Heart right ventricle (tissue), 16 donors: ENCODE results near the gene WDR45. TPM values are rescaled to one million over a fixed set of nuclear protein-coding genes. Genes with fewer than 3 reads are reported as not detected.

Experiments used
- ATAC-seq, 8 donors: fragments of 200-7000 bp; cut with Tn5 transposase; one replicate each; pipeline ENCODE4 v1.9.1; 2020; ENCODE audit warnings: mild to moderate bottlenecking in 8 of 8, moderate library complexity in 8 of 8, moderate number of reproducible peaks in 1 of 8
- DNase-seq, 2 donors: peaks; one replicate each; pipeline ENCODE4 v3.0.0-alpha.2; 2020
- H3K27ac ChIP-seq, 10 donors: fragments of 200-600 bp; sonication (generic) in 2 of 10; one replicate each; pipeline versions ENCODE4 v1.5.0 to v1.8.0; 2020 to 2022; ENCODE audit warnings: mild to moderate bottlenecking in 3 of 10
- H3K27me3 ChIP-seq, 7 donors: fragments of 200-600 bp; one replicate each; pipeline ENCODE4 v1.8.0; 2021 to 2022; ENCODE audit warnings: mild to moderate bottlenecking in 2 of 7
- H3K36me3 ChIP-seq, 9 donors: fragments of 200-600 bp; sonication (generic) in 1 of 9; one replicate each; pipeline versions ENCODE4 v1.5.0 to v1.8.0; 2020 to 2022; ENCODE audit warnings: mild to moderate bottlenecking in 2 of 9
- H3K4me1 ChIP-seq, 9 donors: fragments of 200-600 bp; sonication (generic) in 1 of 9; one replicate each; pipeline versions ENCODE4 v1.5.0 to v1.8.0; 2020 to 2022; ENCODE audit warnings: mild to moderate bottlenecking in 4 of 9
- H3K4me3 ChIP-seq, 10 donors: fragments of 200-600 bp; sonication (generic) in 2 of 10; one replicate each; pipeline versions ENCODE4 v1.5.0 to v1.8.0; 2020 to 2022; ENCODE audit warnings: mild to moderate bottlenecking in 7 of 10, moderate library complexity in 2 of 10
- H3K9me3 ChIP-seq, 11 donors: fragments of 200-600 bp in 10 of 11; sonication (generic) in 2 of 11; one replicate each; pipeline versions ENCODE4 v1.5.0 to v1.8.0; 2013 to 2022; ENCODE audit warnings: mild to moderate bottlenecking in 2 of 11, control low read depth in 1 of 11, moderate library complexity in 1 of 11
- WGBS, 2 donors: extraction: QIAGEN DNeasy Blood & Tissue Kit; methylation state at CpG; one replicate each; pipeline ENCODE4 v1.1.7; 2013; ENCODE audit warnings: inconsistent platforms in 1 of 2; 5-methylcytosine and 5-hydroxymethylcytosine counted together
- intact Hi-C, 10 donors: fragments of 100-400 bp; cut with DNase I; formaldehyde crosslinking; loops; one replicate each; pipeline versions ENCODE4 v1.11.1 to v1.14.2; 2022
- polyA plus RNA-seq, 2 donors: library from polyadenylated mRNA; stranded (reverse); fragments of 200-250 nt; gene quantifications; one replicate each; pipeline ENCODE4 v1.2.3, GENCODE V29; 2013
- total RNA-seq, 10 donors: library from RNA; stranded (reverse); fragmentation: NEBNext Ultra II Directional in 3 of 10; extraction: Animal tissue kit (Norgen Biotek cat#: 25700) in 3 of 10; gene quantifications; one replicate each; pipeline versions ENCODE4 v1.2.1 to v1.2.4, GENCODE V29; 2021 to 2023
- TF ChIP-seq, protein P1 (sequence below), 9 donors: fragments of 200-600 bp; sonication (generic) in 2 of 9; IDR thresholded peaks; one replicate each; pipeline versions ENCODE4 v1.5.0 to v1.8.0; 2021 to 2022; ENCODE audit warnings: antibody characterized with exemption in 9 of 9, mild to moderate bottlenecking in 5 of 9, moderate library complexity in 1 of 9
- donor health status: Arrhythmogenic right ventricular cardiomyopathy.
- donor health status: ischemic (EF 13 %, LVEDD 7.1; RV severe dilation, severe dysfunction).
- donor health status: healthy with polysubstance abuse.
- donor health status: DM: no; HTN: yes; CAD: no.
- donor health status: DM: no; HTN: no; CAD: no.
- donor health status: ischemic (EF 25% LVEDD 6.9; RV normal size, moderate dysfunction).
- donor health status: ischemic (EF 25% LVEDD 5.7; RV mildly dilated, moderate dysfunction).
- donor health status: healthy.
- donor health status: DM: yes; HTN: yes; CAD: no.
- donor health status: Ischemic cardiomyopathy.
- donor health status: ischemic (EF 35%, LVEDD 5.7; RV mildly dilated, moderate dysfunction).
- donor health status: nonischemic (EF 11% LVEDD 7.7; RV severe dilation, severe dysfunction).
- donor health status: DM: yes; HTN: yes; CAD: no.
- donor health status: PGD.
- donor health status: ischemic (EF 29% LVEDD 5.4; RV normal size, mild dysfunction).
- donor health status: nonischemic (EF 23%, LVEDD 6.1; RV moderate dilation, normal function).

The WDR45 gene
- total and polyA plus RNA-seq, 12 donors = 45.7 to 107 (median 62.2) TPM

DNA sequence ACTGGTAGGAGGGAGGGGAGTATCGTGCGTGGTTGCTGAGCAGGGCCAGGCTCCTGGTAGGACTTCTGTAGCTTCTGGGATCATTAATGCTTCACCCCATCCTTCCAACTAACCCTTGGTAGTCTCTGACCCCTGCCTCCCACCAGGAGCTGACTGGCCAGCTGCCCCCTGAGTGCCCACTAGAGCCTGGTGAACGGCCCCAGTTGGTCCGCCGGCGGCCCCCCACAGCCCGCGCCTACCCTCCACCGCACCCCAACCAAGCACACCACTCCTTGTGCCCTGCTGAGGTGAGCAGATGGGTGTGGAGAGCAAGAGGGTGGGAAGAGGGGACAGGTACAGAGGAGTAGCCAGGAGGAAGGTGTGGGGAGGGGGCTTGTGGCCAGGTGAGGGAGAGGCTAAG, 16.0 kb downstream of the WDR45 start:
- 98% methylated on average over 9 of the region's 9 CpGs for WGBS, 2 donors
- no peak overlapping the region for H3K27ac ChIP-seq
- H3K36me3 ChIP-seq = peaks cover 0 to 4% (median 0%) of the 10 kb centered on the region in 9 donors
- intact Hi-C loops = no loop called here
- no peaks in the 10 kb centered on the region for H3K4me1 ChIP-seq
- no peak for DNase-seq
- H3K27me3 ChIP-seq = no peaks in the 10 kb centered on the region
- TF ChIP-seq, protein P1, sequence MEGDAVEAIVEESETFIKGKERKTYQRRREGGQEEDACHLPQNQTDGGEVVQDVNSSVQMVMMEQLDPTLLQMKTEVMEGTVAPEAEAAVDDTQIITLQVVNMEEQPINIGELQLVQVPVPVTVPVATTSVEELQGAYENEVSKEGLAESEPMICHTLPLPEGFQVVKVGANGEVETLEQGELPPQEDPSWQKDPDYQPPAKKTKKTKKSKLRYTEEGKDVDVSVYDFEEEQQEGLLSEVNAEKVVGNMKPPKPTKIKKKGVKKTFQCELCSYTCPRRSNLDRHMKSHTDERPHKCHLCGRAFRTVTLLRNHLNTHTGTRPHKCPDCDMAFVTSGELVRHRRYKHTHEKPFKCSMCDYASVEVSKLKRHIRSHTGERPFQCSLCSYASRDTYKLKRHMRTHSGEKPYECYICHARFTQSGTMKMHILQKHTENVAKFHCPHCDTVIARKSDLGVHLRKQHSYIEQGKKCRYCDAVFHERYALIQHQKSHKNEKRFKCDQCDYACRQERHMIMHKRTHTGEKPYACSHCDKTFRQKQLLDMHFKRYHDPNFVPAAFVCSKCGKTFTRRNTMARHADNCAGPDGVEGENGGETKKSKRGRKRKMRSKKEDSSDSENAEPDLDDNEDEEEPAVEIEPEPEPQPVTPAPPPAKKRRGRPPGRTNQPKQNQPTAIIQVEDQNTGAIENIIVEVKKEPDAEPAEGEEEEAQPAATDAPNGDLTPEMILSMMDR (IDR thresholded peaks at IDR 0.05) = no peak
- no peaks in the 10 kb centered on the region for H3K9me3 ChIP-seq
- ATAC-seq = no peak
- no peak overlapping the region for H3K4me3 ChIP-seq

- ATAC-seq (no peak), DNase-seq (no peak)
These were observed 17.8 kb downstream of the WDR45 start for GRCh38 chrX:49061916-49062315.

GRCh38 chrX:49061490-49061889, 18.2 kb downstream of the WDR45 start:
- Histone ChIP-seq H3K4me1 (no peaks in the 10 kb centered on the region), H3K27ac (no peak overlapping the region), H3K27me3 (no peaks in the 10 kb centered on the region), H3K4me3 (no peak overlapping the region), H3K9me3 (no peaks in the 10 kb centered on the region), H3K36me3 (peaks cover 0 to 4% (median 0%) of the 10 kb centered on the region in 9 donors)
- intact Hi-C loops = no loop called here
- no peak for ATAC-seq
- 69 to 72% methylated on average over 7 of the region's 7 CpGs for WGBS, 2 donors
- no peak for DNase-seq
- TF ChIP-seq, protein P1 (IDR thresholded peaks at IDR 0.05) = no peak

More at GRCh38 chrX:49061916-49062315, 17.8 kb downstream of the WDR45 start:
- WGBS, 2 donors = 80 to 84% methylated on average over 10 of the region's 10 CpGs
- Histone ChIP-seq H3K4me3 (no peak overlapping the region), H3K27ac (no peak overlapping the region), H3K27me3 (no peaks in the 10 kb centered on the region), H3K4me1 (no peaks in the 10 kb centered on the region), H3K36me3 (peaks cover 0 to 4% (median 0%) of the 10 kb centered on the region in 9 donors), H3K9me3 (no peaks in the 10 kb centered on the region)
- intact Hi-C loops = no loop called here
- TF ChIP-seq, protein P1 (IDR thresholded peaks at IDR 0.05) = no peak

- Histone ChIP-seq H3K4me1 (no peaks in the 10 kb centered on the region), H3K27ac (no peak overlapping the region), H3K9me3 (no peaks in the 10 kb centered on the region), H3K4me3 (no peak overlapping the region), H3K36me3 (peaks cover 0 to 4% (median 0%) of the 10 kb centered on the region in 9 donors), H3K27me3 (no peaks in the 10 kb centered on the region)
- intact Hi-C loops = no loop called here
- no peak for ATAC-seq
- TF ChIP-seq, protein P1 (IDR thresholded peaks at IDR 0.05) = no peak
- 96 to 97% methylated on average over 3 of the region's 3 CpGs for WGBS, 2 donors
- DNase-seq = no peak
These were observed 18.8 kb downstream of the WDR45 start for GRCh38 chrX:49060914-49061313.
